Measurements from ENCODE around the gene RAB20. TPM values are rescaled to one million over a fixed set of nuclear protein-coding genes. Genes with fewer than 3 reads are reported as not detected.

Gene RAB20
- total RNA-seq, 1 experiment from 2014 or later, result 10.6 TPM

DNA sequence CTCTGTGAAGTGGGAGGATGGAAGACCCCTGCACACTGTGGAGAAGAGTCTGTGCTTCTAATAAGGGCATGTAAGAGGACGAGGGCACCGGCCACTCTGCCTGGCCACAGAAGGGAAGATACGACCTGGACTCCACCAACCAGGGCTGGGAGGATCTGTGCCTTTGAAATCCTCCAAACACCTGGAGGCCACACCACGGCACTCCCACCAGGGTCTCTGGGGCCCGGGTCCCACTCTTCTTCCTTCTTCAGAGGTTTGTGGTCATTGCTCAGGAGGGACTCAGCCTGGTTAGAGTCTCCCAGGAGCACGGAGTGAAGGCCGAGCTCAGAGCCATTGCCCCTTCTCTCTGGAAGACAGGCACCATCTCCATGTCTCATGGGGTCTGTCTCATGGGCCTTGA, 42.0 kb downstream of the RAB20 start:
- no peak overlapping the region for H3K4me3 ChIP-seq (replicated peaks in 1 of 2; ENCODE audit: low read depth in 1 of 2, low read length in 2 of 2)
- ChIA-PET RAD21 (ENCODE audit: low non-redundant PET in 1 of 2, low total read pairs in 2 of 2, uncharacterized antibody in 2 of 2, unreplicated experiment in 2 of 2) (no interaction called here), CTCF (no interaction called here), POLR2A (no interaction called here)
- H3K9ac ChIP-seq (ENCODE audit: low read length), result no peak overlapping the region
- H3K36me3 ChIP-seq (ENCODE audit: control insufficient read depth in 1 of 2, insufficient read depth in 2 of 2, low read length in 2 of 2), result no peaks in the 10 kb centered on the region
- intact Hi-C loops (cut with micrococcal nuclease), result no loop called here
- no TSS peak for BruUV-seq (replicated peaks)
- no peak overlapping the region for H2AFZ ChIP-seq (ENCODE audit: low read depth, low read length, poor library complexity, severe bottlenecking)
- H3K27me3 ChIP-seq (ENCODE audit: insufficient read depth, low read length), result no peaks in the 10 kb centered on the region
- TF ChIP-seq TCF7L2 (IDR thresholded peaks at IDR 0.05; ENCODE audit: borderline replicate concordance, extremely low read depth, insufficient read depth, insufficient read length) (no peak), YY1 (IDR thresholded peaks at IDR 0.05; ENCODE audit: extremely low read depth, insufficient replicate concordance, low read depth, low read length) (no peak)
- TF ChIP-seq, protein P1, sequence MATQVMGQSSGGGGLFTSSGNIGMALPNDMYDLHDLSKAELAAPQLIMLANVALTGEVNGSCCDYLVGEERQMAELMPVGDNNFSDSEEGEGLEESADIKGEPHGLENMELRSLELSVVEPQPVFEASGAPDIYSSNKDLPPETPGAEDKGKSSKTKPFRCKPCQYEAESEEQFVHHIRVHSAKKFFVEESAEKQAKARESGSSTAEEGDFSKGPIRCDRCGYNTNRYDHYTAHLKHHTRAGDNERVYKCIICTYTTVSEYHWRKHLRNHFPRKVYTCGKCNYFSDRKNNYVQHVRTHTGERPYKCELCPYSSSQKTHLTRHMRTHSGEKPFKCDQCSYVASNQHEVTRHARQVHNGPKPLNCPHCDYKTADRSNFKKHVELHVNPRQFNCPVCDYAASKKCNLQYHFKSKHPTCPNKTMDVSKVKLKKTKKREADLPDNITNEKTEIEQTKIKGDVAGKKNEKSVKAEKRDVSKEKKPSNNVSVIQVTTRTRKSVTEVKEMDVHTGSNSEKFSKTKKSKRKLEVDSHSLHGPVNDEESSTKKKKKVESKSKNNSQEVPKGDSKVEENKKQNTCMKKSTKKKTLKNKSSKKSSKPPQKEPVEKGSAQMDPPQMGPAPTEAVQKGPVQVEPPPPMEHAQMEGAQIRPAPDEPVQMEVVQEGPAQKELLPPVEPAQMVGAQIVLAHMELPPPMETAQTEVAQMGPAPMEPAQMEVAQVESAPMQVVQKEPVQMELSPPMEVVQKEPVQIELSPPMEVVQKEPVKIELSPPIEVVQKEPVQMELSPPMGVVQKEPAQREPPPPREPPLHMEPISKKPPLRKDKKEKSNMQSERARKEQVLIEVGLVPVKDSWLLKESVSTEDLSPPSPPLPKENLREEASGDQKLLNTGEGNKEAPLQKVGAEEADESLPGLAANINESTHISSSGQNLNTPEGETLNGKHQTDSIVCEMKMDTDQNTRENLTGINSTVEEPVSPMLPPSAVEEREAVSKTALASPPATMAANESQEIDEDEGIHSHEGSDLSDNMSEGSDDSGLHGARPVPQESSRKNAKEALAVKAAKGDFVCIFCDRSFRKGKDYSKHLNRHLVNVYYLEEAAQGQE (IDR thresholded peaks at IDR 0.05; ENCODE audit: low read depth), result no peak
- peaks cover 8 to 14% of the 10 kb centered on the region in 2 experiments; a peak in 3 of 4 replicates for H3K4me1 ChIP-seq (ENCODE audit: control insufficient read depth in 1 of 2, insufficient read depth in 2 of 2, low read length in 2 of 2)
- no peak overlapping the region for H3K27ac ChIP-seq (ENCODE audit: low read depth, low read length)
- no peaks in the 10 kb centered on the region for H3K9me3 ChIP-seq (ENCODE audit: control insufficient read depth in 1 of 2, insufficient read depth in 1 of 2, low read depth in 1 of 2, low read length in 2 of 2)
- H3K9me2 ChIP-seq (ENCODE audit: insufficient read depth), result no peaks in the 10 kb centered on the region
- H3K79me2 ChIP-seq (ENCODE audit: insufficient read depth, low read length), result no peaks in the 10 kb centered on the region
- DNase-seq (ENCODE audit: low read depth, low spot score) (no peak), ATAC-seq (no peak)
- H4K20me1 ChIP-seq (ENCODE audit: insufficient read depth), result no peaks in the 10 kb centered on the region
- H3K4me2 ChIP-seq (ENCODE audit: low read length), result no peak overlapping the region

DNA sequence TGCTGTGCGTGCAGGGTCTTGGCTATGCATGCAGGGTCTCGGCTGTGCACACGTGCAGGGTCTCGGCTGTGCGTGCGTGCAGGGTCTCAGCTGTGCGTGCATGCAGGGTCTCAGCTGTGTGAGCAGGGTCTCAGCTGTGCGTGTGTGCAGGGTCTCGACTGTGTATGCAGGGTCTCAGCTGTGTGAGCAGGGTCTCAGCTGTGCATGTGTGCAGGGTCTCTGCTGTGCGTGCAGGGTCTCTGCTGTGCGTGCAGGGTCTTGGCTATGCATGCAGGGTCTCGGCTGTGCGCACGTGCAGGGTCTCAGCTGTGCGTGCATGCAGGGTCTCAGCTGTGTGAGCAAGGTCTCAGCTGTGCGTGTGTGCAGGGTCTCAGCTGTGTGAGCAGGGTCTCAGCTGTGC, 42.5 kb downstream of the RAB20 start:
- Histone ChIP-seq H3K4me2 (ENCODE audit: low read length) (no peak overlapping the region), H3K4me1 (ENCODE audit: control insufficient read depth in 1 of 2, insufficient read depth in 2 of 2, low read length in 2 of 2) (peaks cover 3 to 9% of the 10 kb centered on the region in 2 experiments; a peak in 2 of 4 replicates), H3K36me3 (ENCODE audit: control insufficient read depth in 1 of 2, insufficient read depth in 2 of 2, low read length in 2 of 2) (no peaks in the 10 kb centered on the region), H3K9me2 (ENCODE audit: insufficient read depth) (no peaks in the 10 kb centered on the region), H4K20me1 (ENCODE audit: insufficient read depth) (no peaks in the 10 kb centered on the region), H3K27ac (ENCODE audit: low read depth, low read length) (no peak overlapping the region), H2AFZ (ENCODE audit: low read depth, low read length, poor library complexity, severe bottlenecking) (no peak overlapping the region), H3K4me3 (replicated peaks in 1 of 2; ENCODE audit: low read depth in 1 of 2, low read length in 2 of 2) (no peak overlapping the region), H3K9ac (ENCODE audit: low read length) (no peak overlapping the region), H3K79me2 (ENCODE audit: insufficient read depth, low read length) (no peaks in the 10 kb centered on the region), H3K27me3 (ENCODE audit: insufficient read depth, low read length) (no peaks in the 10 kb centered on the region), H3K9me3 (ENCODE audit: control insufficient read depth in 1 of 2, insufficient read depth in 1 of 2, low read depth in 1 of 2, low read length in 2 of 2) (no peaks in the 10 kb centered on the region)
- DNase-seq (ENCODE audit: low read depth, low spot score) (no peak), ATAC-seq (no peak)
- POLR2A ChIA-PET, result no interaction called here
- BruUV-seq (replicated peaks), result no TSS peak
- RAD21 ChIA-PET (ENCODE audit: low non-redundant PET in 1 of 2, low total read pairs in 2 of 2, uncharacterized antibody in 2 of 2, unreplicated experiment in 2 of 2), result no interaction called here
- TF ChIP-seq ELF1 (IDR thresholded peaks at IDR 0.05; ENCODE audit: borderline replicate concordance, low read depth) (no peak), ZFX (IDR thresholded peaks at IDR 0.05) (no peak), CEBPB (IDR thresholded peaks at IDR 0.05; ENCODE audit: low read depth) (no peak)
- intact Hi-C loops (cut with micrococcal nuclease), result no loop called here
- CTCF ChIA-PET, result no interaction called here

Measured in HCT116 (cell line).